Transverse colon (tissue), 3 donors: ENCODE measurements around the gene ACSM6.

Source experiments
- CTCF ChIP-seq, 5 experiments: fragments of 200-600 bp in 3 of 5; fragments of 450-650 bp in 2 of 5; sonication (generic) in 3 of 5; IDR thresholded peaks; 1 replicate in 2 of 5; 2 replicates in 3 of 5; pipeline ENCODE4 v1.5.1; 2016 to 2017; ENCODE audit warnings: antibody characterized with exemption in 5 of 5, inconsistent platforms in 3 of 5, mild to moderate bottlenecking in 2 of 5, moderate library complexity in 1 of 5
- POLR2A ChIP-seq: fragments of 450-650 bp; IDR thresholded peaks from one replicate; pipeline ENCODE4 v1.6.1; 2016; ENCODE audit warnings: antibody characterized with exemption, mild to moderate bottlenecking, moderate library complexity

GRCh38 chr10:95169522-95169921 lies 24.5 kb upstream of the ACSM6 start:
- TF ChIP-seq CTCF (IDR thresholded peaks at IDR 0.05) (no peak), POLR2A (no peak)
